DOHH2 (cell line): ENCODE data around the gene KCNJ4.

Source experiments
- H3F3A ChIP-seq: fragments of 200-600 bp; sonication (generic), shearing (Covaris generic); 2 replicates; pipeline ENCODE4 v1.6.0; 2016; ENCODE audit warnings: antibody characterized with exemption, mild to moderate bottlenecking; ENCODE audit not compliant: control insufficient read depth, insufficient read depth
- H3K27ac ChIP-seq: fragments of 200-600 bp; sonication (generic); 2 replicates; pipeline ENCODE4 v1.5.1; 2014; ENCODE audit warnings: low read depth, mild to moderate bottlenecking, low read length, moderate library complexity
- H3K27me3 ChIP-seq: fragments of 200-600 bp; sonication (generic); 2 replicates; pipeline ENCODE4 v1.6.1; 2014; ENCODE audit warnings: mild to moderate bottlenecking, low read length, mixed read lengths; ENCODE audit not compliant: control insufficient read depth
- H3K36me3 ChIP-seq: fragments of 200-600 bp; sonication (generic); 2 replicates; pipeline ENCODE4 v1.6.1; 2014; ENCODE audit warnings: mild to moderate bottlenecking, low read length, moderate library complexity, mixed read lengths; ENCODE audit not compliant: control insufficient read depth
- H3K4me1 ChIP-seq: fragments of 200-600 bp; sonication (generic); 2 replicates; pipeline ENCODE4 v1.6.1; 2014; ENCODE audit warnings: mild to moderate bottlenecking, low read length, mixed read lengths; ENCODE audit not compliant: control insufficient read depth
- H3K4me2 ChIP-seq: fragments of 200-600 bp; sonication (generic); 2 replicates; pipeline ENCODE4 v1.6.0; 2014; ENCODE audit warnings: mild to moderate bottlenecking, low read length, moderate library complexity
- H3K4me3 ChIP-seq: fragments of 200-600 bp; sonication (generic); 2 replicates; pipeline ENCODE4 v1.5.1; 2014; ENCODE audit warnings: mild to moderate bottlenecking, low read length, mixed read lengths
- H3K79me2 ChIP-seq: fragments of 200-600 bp; sonication (generic); 2 replicates; pipeline ENCODE4 v1.6.1; 2014; ENCODE audit warnings: mild to moderate bottlenecking, low read length, mixed read lengths; ENCODE audit not compliant: control insufficient read depth
- H3K9me2 ChIP-seq: fragments of 200-600 bp; sonication (generic); replicated peaks from 2 replicates; pipeline ENCODE4 v1.6.1; 2014; ENCODE audit warnings: mild to moderate bottlenecking, low read length, mixed read lengths; ENCODE audit not compliant: control insufficient read depth
- H3K9me3 ChIP-seq: fragments of 200-600 bp; sonication (generic); 2 replicates; pipeline ENCODE4 v1.6.1; 2014; ENCODE audit warnings: antibody characterized with exemption, low read length, mixed read lengths; ENCODE audit not compliant: control insufficient read depth, insufficient read depth
- H4K20me1 ChIP-seq: fragments of 200-600 bp; sonication (generic); 2 replicates; pipeline ENCODE4 v1.6.0; 2014; ENCODE audit warnings: low read depth, mild to moderate bottlenecking, antibody characterized with exemption, low read length, moderate library complexity; ENCODE audit not compliant: control insufficient read depth, insufficient read depth
- EZH2phosphoT487 ChIP-seq: fragments of 200-600 bp; sonication (generic); IDR thresholded peaks from 2 replicates; pipeline ENCODE4 v1.6.1; 2017; ENCODE audit warnings: borderline replicate concordance, mild to moderate bottlenecking, antibody characterized with exemption, low read length, moderate library complexity, mixed read lengths
- TF ChIP-seq, protein P1 (sequence below): fragments of 200-600 bp; sonication (generic); IDR thresholded peaks from one replicate; pipeline ENCODE4 v1.5.1; 2014; ENCODE audit warnings: antibody characterized with exemption, mild to moderate bottlenecking, low read depth, low read length; ENCODE audit not compliant: poor library complexity, severe bottlenecking

KCNJ4 gene

GRCh38 chr22:38455076-38455529, at the start of gene KCNJ4:
Gene KCNJ4 (minus strand): TSS chr22:38455199. CDS start chr22:38428132, 27,067 bp downstream.
- Histone ChIP-seq H4K20me1 (no peaks in the 10 kb centered on the region), H3F3A (no peaks in the 10 kb centered on the region), H3K27ac (no peak within 1 kb of the TSS), H3K36me3 (no peaks in the 10 kb centered on the region), H3K9me2 (no peaks in the 10 kb centered on the region), H3K9me3 (no peaks in the 10 kb centered on the region), H3K79me2 (no peaks in the 10 kb centered on the region), H3K27me3 (peaks cover 61% of the 10 kb centered on the region), H3K4me3 (peak within 1 kb of the TSS; percentile 40), H3K4me1 (peaks cover 5% of the 10 kb centered on the region), H3K4me2 (peak within 1 kb of the TSS; percentile 55)
- TF ChIP-seq EZH2phosphoT487, result no peak
- TF ChIP-seq, protein P1, sequence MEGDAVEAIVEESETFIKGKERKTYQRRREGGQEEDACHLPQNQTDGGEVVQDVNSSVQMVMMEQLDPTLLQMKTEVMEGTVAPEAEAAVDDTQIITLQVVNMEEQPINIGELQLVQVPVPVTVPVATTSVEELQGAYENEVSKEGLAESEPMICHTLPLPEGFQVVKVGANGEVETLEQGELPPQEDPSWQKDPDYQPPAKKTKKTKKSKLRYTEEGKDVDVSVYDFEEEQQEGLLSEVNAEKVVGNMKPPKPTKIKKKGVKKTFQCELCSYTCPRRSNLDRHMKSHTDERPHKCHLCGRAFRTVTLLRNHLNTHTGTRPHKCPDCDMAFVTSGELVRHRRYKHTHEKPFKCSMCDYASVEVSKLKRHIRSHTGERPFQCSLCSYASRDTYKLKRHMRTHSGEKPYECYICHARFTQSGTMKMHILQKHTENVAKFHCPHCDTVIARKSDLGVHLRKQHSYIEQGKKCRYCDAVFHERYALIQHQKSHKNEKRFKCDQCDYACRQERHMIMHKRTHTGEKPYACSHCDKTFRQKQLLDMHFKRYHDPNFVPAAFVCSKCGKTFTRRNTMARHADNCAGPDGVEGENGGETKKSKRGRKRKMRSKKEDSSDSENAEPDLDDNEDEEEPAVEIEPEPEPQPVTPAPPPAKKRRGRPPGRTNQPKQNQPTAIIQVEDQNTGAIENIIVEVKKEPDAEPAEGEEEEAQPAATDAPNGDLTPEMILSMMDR, result no peak

- Histone ChIP-seq H3K27me3 (no peaks in the 10 kb centered on the region), H3K9me2 (no peaks in the 10 kb centered on the region), H3K36me3 (peaks cover 77% of the 10 kb centered on the region), H3K4me2 (peak overlapping the region; percentile 97), H4K20me1 (peaks cover 30% of the 10 kb centered on the region), H3K4me3 (peak overlapping the region; percentile 98), H3K9me3 (no peaks in the 10 kb centered on the region), H3F3A (peaks cover 10% of the 10 kb centered on the region), H3K4me1 (peaks cover 39% of the 10 kb centered on the region), H3K27ac (no peak overlapping the region), H3K79me2 (peaks cover 81% of the 10 kb centered on the region)
- no peak for TF ChIP-seq EZH2phosphoT487
- TF ChIP-seq, protein P1, result no peak
Observed at GRCh38 chr22:38503021-38503420, 48.0 kb upstream of the KCNJ4 start.

- Histone ChIP-seq H3K27ac (no peak overlapping the region), H3K4me1 (peaks cover 34% of the 10 kb centered on the region), H3K9me3 (no peaks in the 10 kb centered on the region), H3K27me3 (no peaks in the 10 kb centered on the region), H3K4me2 (peak overlapping the region; percentile 97), H3K36me3 (peaks cover 87% of the 10 kb centered on the region), H3F3A (peaks cover 10% of the 10 kb centered on the region), H4K20me1 (peaks cover 30% of the 10 kb centered on the region), H3K4me3 (no peak overlapping the region), H3K9me2 (no peaks in the 10 kb centered on the region), H3K79me2 (peaks cover 86% of the 10 kb centered on the region)
- TF ChIP-seq, protein P1, result no peak
- TF ChIP-seq EZH2phosphoT487, result no peak
Observed at GRCh38 chr22:38501797-38502672, 47.0 kb upstream of the KCNJ4 start.
